H1 (cell line): Measurements from ENCODE around the gene NUP210.

ENCODE experiments used
- CREB1 ChIP-seq: IDR thresholded peaks from 2 replicates; pipeline ENCODE4 v1.6.1; 2012; ENCODE audit warnings: inconsistent platforms
- CTCF ChIP-seq, 3 experiments: IDR thresholded peaks; 1 replicate in 2 of 3; 2 replicates in 1 of 3; pipeline versions ENCODE4 v1.5.1 to v1.6.1; 2011; ENCODE audit warnings: low read length in 3 of 3, mild to moderate bottlenecking in 3 of 3, inconsistent platforms in 2 of 3, low read depth in 1 of 3, moderate library complexity in 1 of 3; ENCODE audit not compliant: insufficient read depth in 1 of 3; ENCODE audit errors: control extremely low read depth in 1 of 3
- EP300 ChIP-seq, 2 experiments: IDR thresholded peaks; 1 replicate in 1 of 2; 2 replicates in 1 of 2; pipeline ENCODE4 v1.6.1; 2011 to 2012; ENCODE audit warnings: low read depth in 2 of 2, low read length in 2 of 2, mild to moderate bottlenecking in 2 of 2, borderline replicate concordance in 1 of 2, inconsistent platforms in 1 of 2, moderate library complexity in 1 of 2
- JUN ChIP-seq: IDR thresholded peaks from 2 replicates; pipeline ENCODE4 v1.6.1; 2011; ENCODE audit warnings: low read depth, mild to moderate bottlenecking, improper control_type of control experiment, low read length
- JUND ChIP-seq: IDR thresholded peaks from 2 replicates; pipeline ENCODE4 v1.6.1; 2011; ENCODE audit warnings: mild to moderate bottlenecking, improper control_type of control experiment, low read length
- MAFK ChIP-seq: IDR thresholded peaks from 2 replicates; pipeline ENCODE4 v1.6.1; 2012; ENCODE audit warnings: low read depth, mild to moderate bottlenecking, improper control_type of control experiment, low read length
- MAX ChIP-seq: IDR thresholded peaks from 2 replicates; pipeline ENCODE4 v1.6.1; 2012; ENCODE audit warnings: inconsistent platforms
- RFX5 ChIP-seq: IDR thresholded peaks from 2 replicates; pipeline ENCODE4 v1.6.1; 2011; ENCODE audit warnings: low read depth, low read length, improper control_type of control experiment, borderline replicate concordance
- SAP30 ChIP-seq: fragments of 300-600 bp; sonication (generic); IDR thresholded peaks from 2 replicates; pipeline ENCODE4 v1.7.1; 2012; ENCODE audit warnings: low read length, moderate library complexity, mild to moderate bottlenecking, inconsistent platforms; ENCODE audit not compliant: insufficient read depth, insufficient replicate concordance

- TF ChIP-seq EP300 (IDR thresholded peaks at IDR 0.05; ENCODE audit: borderline replicate concordance in 1 of 2, low read depth in 2 of 2, low read length in 2 of 2): no peak
- no peak for TF ChIP-seq CTCF (IDR thresholded peaks at IDR 0.05; ENCODE audit: control extremely low read depth in 1 of 3, insufficient read depth in 1 of 3, low read depth in 1 of 3, low read length in 3 of 3)
- TF ChIP-seq JUN: no peak
- TF ChIP-seq SAP30: no peak
- TF ChIP-seq JUND: no peak
- TF ChIP-seq CREB1: no peak
- TF ChIP-seq RFX5: no peak
- TF ChIP-seq MAFK: no peak
- no peak for TF ChIP-seq MAX
Observed at GRCh38 chr3:13272831-13273603, 147.1 kb downstream of the NUP210 start.
